GM12864 (cell line): ENCODE data around the gene U2AF1L4.
A peak's percentile ranks its signal among the peaks of the same experiment; 100 is the strongest.

Source experiments
- DNase-seq: peaks from one replicate; pipeline ENCODE4 v3.0.0-alpha.2; 2011; ENCODE audit warnings: low read depth
- H3K4me3 ChIP-seq: 2 replicates; pipeline ENCODE4 v1.5.1; 2011; ENCODE audit warnings: mild to moderate bottlenecking, low read depth, low read length, control low read depth
- CTCF ChIP-seq: IDR thresholded peaks from 2 replicates; pipeline ENCODE4 v1.5.1; 2011; ENCODE audit warnings: low read depth, mild to moderate bottlenecking, moderate library complexity, low read length, control low read depth, inconsistent platforms; ENCODE audit errors: missing control alignments

Gene U2AF1L4

GRCh38 chr19:35779033-35779432 is 33.8 kb upstream of the U2AF1L4 start:
- no peak for TF ChIP-seq CTCF
- H3K4me3 ChIP-seq = no peak overlapping the region
- DNase-seq = no peak

GRCh38 chr19:35777961-35778360 is 32.7 kb upstream of the U2AF1L4 start:
- TF ChIP-seq CTCF = no peak
- no peak overlapping the region for H3K4me3 ChIP-seq

GRCh38 chr19:35777086-35777841 is 32.0 kb upstream of the U2AF1L4 start:
- TF ChIP-seq CTCF = no peak
- no peak overlapping the region for H3K4me3 ChIP-seq
- DNase-seq = no peak

More at GRCh38 chr19:35777961-35778360, 32.7 kb upstream of the U2AF1L4 start:
- DNase-seq = no peak

GRCh38 chr19:35776102-35776788 is 31.0 kb upstream of the U2AF1L4 start:
- TF ChIP-seq CTCF = no peak
- H3K4me3 ChIP-seq = peak overlapping the region; percentile 62
- no peak for DNase-seq

DNA sequence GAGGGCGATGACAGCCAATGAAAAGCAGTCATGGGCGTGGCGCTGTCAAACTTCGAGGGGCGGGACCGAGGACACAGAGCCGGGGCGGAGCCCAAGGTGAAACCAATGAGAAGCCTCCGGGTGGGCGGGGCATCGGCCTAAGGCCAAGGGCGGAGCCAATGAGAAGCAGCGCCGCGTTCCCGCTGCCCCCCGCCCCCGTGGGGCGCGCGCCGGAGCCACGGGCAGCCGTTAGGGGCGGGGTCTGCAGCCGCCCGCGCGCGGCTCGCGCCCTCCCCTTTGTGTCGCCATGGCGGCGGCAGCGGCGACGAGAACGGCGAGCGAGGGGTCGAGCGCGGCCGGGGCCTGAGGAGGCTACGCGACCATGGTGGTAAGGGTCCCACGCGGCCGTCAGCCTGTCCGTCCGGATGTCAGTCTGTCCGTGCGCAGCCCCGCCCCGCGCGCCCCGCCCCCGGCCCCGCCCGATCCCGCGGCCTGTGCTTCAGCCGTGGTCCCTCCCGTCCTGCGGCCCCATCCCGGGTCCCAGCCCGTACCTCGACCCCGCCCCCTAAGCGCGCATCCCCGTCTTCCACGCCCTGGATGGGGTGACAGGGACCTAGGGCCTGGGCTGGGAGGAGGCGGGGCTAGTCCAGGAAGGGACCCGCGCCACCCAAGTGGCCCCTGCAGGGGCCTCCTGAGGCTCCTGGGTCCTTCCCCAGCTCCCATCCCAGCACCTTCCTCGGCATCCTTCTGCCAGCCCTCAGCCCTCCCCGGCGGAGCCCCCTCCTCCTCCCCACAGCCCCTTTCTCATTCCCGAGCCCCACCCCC is 30.3 kb upstream of the U2AF1L4 start, which contains the start of gene ARHGAP33:
Gene ARHGAP33, plus strand, starts transcription at position 267 of the 804 bp plus-strand sequence. Its CDS starts 95 bp downstream, at position 362.
- no peak for TF ChIP-seq CTCF
- H3K4me3 ChIP-seq = peak within 1 kb of the TSS; percentile 62

DNA sequence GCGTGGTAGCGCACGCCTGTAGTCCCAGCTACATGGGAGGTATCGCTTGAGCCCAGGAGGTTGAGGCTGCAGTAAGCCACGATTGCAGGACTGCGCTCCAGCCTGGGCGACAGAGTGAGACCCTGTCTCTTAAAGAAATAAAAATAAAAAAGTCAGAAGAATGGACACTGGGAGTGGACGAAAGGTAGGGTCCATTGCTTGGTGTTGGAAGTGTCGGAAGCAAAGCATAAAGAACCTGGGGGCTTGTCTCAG is 29.8 kb upstream of the U2AF1L4 start:
- no peak overlapping the region for H3K4me3 ChIP-seq
- no peak for DNase-seq
- TF ChIP-seq CTCF = no peak

More for the DNA sequence above, 30.3 kb upstream of the U2AF1L4 start, which contains the start of gene ARHGAP33:
- peak; percentile 89 for DNase-seq
